ENCODE results near the gene TMSB4X.

- TF ChIP-seq MAX (CRISPR knock-in tag; IDR thresholded peaks at IDR 0.05) (no peak), CTCF (IDR thresholded peaks at IDR 0.05) (peak; percentile 35; the same call in 1 of the 2 replicates), USF2 (CRISPR knock-in tag; IDR thresholded peaks at IDR 0.05) (no peak), ZNF425 (CRISPR knock-in tag; conservative IDR thresholded peaks at IDR 0.05) (no peak), ZNF281 (CRISPR knock-in tag; IDR thresholded peaks at IDR 0.05) (no peak), ZNF396 (CRISPR knock-in tag; IDR thresholded peaks at IDR 0.05; ENCODE audit: borderline replicate concordance) (no peak), SP1 (CRISPR knock-in tag; conservative IDR thresholded peaks at IDR 0.05) (no peak), JUN (CRISPR knock-in tag; IDR thresholded peaks at IDR 0.05) (no peak), SMAD3 (CRISPR knock-in tag; IDR thresholded peaks at IDR 0.05; ENCODE audit: borderline replicate concordance) (no peak), NFATC4 (CRISPR knock-in tag; IDR thresholded peaks at IDR 0.05) (no peak)
Measured at GRCh38 chrX:12950851-12951594, 23.9 kb upstream of the TMSB4X start.
